HG02678 (cell line): ENCODE data around the gene CEP55.

Experiments used
- ATAC-seq: cut with Tn5 transposase; IDR thresholded peaks from one replicate; pipeline ENCODE4 v1.9.1; 2021; ENCODE audit warnings: mild to moderate bottlenecking, moderate library complexity; ENCODE audit not compliant: unreplicated experiment

CEP55 gene

GRCh38 chr10:93559490-93559889 is 63.1 kb downstream of the CEP55 start:
- no peak for ATAC-seq

GRCh38 chr10:93560541-93560940 is 64.1 kb downstream of the CEP55 start:
- no peak for ATAC-seq

- ATAC-seq = no peak
These were observed 69.0 kb downstream of the CEP55 start for GRCh38 chr10:93565446-93565845.

- ATAC-seq = no peak
These were observed 70.2 kb downstream of the CEP55 start, which contains the start of gene FFAR4 for GRCh38 chr10:93566435-93567276. TSS of gene FFAR4 (plus strand) at chr10:93566665. CDS start at chr10:93566721, 56 bp downstream.

GRCh38 chr10:93567277-93568104 is 71.1 kb downstream of the CEP55 start:
- ATAC-seq = no peak

- ATAC-seq = no peak
These were observed 71.6 kb downstream of the CEP55 start for GRCh38 chr10:93568105-93568390.

- ATAC-seq = no peak
These were observed 74.0 kb downstream of the CEP55 start for GRCh38 chr10:93570383-93570782.

GRCh38 chr10:93572606-93573005 is 76.2 kb downstream of the CEP55 start:
- no peak for ATAC-seq

GRCh38 chr10:93573051-93573909 is 76.9 kb downstream of the CEP55 start:
- ATAC-seq = no peak

- ATAC-seq = no peak
These were observed 77.5 kb downstream of the CEP55 start for GRCh38 chr10:93573924-93574323.

- no peak for ATAC-seq
These were observed 80.5 kb downstream of the CEP55 start for GRCh38 chr10:93576888-93577287.

GRCh38 chr10:93577565-93577964 is 81.2 kb downstream of the CEP55 start:
- ATAC-seq = no peak
